Activated naive CD8-positive, alpha-beta T cell treated with anti-CD3 and anti-CD28 coated beads for 36 hours (primary cell): ENCODE results near the gene ATP6V1A. TPM values are rescaled to one million over a fixed set of nuclear protein-coding genes. Genes with fewer than 3 reads are reported as not detected.
"Not testable (repeated sequence)": the region's sequence is repeated elsewhere in the genome, so short reads cannot be mapped to it uniquely, and the experiment has no call there.

Source experiments
- DNase-seq: peaks from one replicate; pipeline ENCODE4 v3.0.0; 2021
- H3K27ac Mint-ChIP-seq: one replicate; pipeline ENCODE4 v1.8.0; 2022; ENCODE audit warnings: mild to moderate bottlenecking, moderate library complexity, mixed read lengths
- H3K27me3 Mint-ChIP-seq: one replicate; pipeline ENCODE4 v1.8.0; 2022; ENCODE audit warnings: mild to moderate bottlenecking, mixed read lengths
- H3K36me3 Mint-ChIP-seq: one replicate; pipeline ENCODE4 v1.8.0; 2021; ENCODE audit warnings: mild to moderate bottlenecking, mixed read lengths
- H3K4me1 Mint-ChIP-seq: one replicate; pipeline ENCODE4 v1.8.0; 2021; ENCODE audit warnings: mixed read lengths
- H3K4me3 Mint-ChIP-seq: one replicate; pipeline ENCODE4 v1.8.0; 2022; ENCODE audit warnings: mild to moderate bottlenecking, moderate library complexity, mixed read lengths
- H3K9me3 Mint-ChIP-seq: one replicate; pipeline ENCODE4 v1.8.0; 2022; ENCODE audit warnings: mixed read lengths
- total RNA-seq, 2 experiments: library from RNA; stranded (reverse); gene quantifications; one replicate each; pipeline ENCODE4 v1.2.3, GENCODE V29; 2021

ATP6V1A gene
- total RNA-seq, 2 experiments from 2014 or later = 50.1 to 57.1 TPM

DNA sequence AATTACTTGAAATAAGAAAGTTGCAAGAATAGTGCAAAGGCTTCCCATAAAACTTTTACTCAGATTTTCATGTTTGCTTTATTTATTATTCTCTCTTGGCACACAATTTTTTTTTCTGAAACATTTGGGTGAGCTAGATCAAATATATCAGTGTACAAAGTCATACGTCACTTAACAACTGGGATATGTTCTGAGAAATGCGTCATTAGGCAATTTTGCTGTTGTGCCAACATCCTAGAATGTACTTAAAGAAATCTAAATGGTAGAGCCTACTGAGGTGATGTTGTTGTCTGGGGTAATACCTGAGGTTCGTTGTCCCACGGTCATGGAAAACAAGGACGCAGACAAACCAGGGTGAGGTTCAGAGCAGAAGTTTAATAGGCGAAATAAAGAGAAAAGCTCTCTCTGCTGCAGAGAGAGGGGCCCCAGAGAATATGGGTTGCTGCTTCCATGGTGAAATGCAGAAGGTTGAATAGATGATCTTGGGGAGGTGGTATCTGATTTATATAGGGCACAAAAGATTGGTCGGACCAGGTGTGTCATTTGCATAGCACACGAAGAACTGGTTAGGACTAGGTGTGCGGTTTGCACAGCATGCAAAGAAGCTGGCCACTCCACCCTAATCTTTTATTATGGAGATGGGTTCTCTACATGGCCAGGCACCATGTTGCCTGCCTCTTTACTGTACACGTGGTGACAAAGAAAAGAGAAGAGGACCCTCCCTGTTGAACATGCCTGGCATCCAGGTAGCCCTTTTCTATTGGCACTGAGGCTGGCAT lies 82.9 kb downstream of the ATP6V1A start:
- no peak overlapping the region for H3K4me3 Mint-ChIP-seq
- H3K36me3 Mint-ChIP-seq = peaks cover 5% of the 10 kb centered on the region
- no peaks in the 10 kb centered on the region for H3K27me3 Mint-ChIP-seq
- no peak for DNase-seq
- no peak overlapping the region for H3K27ac Mint-ChIP-seq
- peaks cover 8% of the 10 kb centered on the region for H3K4me1 Mint-ChIP-seq
- peaks cover 6% of the 10 kb centered on the region for H3K9me3 Mint-ChIP-seq

DNA sequence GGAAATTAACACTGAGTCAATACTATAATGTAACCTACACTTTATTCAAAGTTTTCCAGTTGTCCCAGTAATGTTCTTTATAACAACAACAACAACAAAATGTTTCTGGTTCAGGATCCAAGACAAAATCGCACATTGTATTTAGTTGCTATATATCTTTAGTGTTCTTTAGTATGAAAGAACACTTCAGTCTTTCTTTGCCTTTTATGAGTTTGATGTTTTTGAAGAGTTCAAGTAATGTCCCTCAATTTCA lies 84.2 kb downstream of the ATP6V1A start:
- H3K27ac Mint-ChIP-seq = no peak overlapping the region
- peaks cover 5% of the 10 kb centered on the region for H3K36me3 Mint-ChIP-seq
- H3K4me1 Mint-ChIP-seq = peaks cover 8% of the 10 kb centered on the region
- H3K27me3 Mint-ChIP-seq = no peaks in the 10 kb centered on the region
- H3K9me3 Mint-ChIP-seq = peaks cover 6% of the 10 kb centered on the region
- no peak overlapping the region for H3K4me3 Mint-ChIP-seq
- no peak for DNase-seq

DNA sequence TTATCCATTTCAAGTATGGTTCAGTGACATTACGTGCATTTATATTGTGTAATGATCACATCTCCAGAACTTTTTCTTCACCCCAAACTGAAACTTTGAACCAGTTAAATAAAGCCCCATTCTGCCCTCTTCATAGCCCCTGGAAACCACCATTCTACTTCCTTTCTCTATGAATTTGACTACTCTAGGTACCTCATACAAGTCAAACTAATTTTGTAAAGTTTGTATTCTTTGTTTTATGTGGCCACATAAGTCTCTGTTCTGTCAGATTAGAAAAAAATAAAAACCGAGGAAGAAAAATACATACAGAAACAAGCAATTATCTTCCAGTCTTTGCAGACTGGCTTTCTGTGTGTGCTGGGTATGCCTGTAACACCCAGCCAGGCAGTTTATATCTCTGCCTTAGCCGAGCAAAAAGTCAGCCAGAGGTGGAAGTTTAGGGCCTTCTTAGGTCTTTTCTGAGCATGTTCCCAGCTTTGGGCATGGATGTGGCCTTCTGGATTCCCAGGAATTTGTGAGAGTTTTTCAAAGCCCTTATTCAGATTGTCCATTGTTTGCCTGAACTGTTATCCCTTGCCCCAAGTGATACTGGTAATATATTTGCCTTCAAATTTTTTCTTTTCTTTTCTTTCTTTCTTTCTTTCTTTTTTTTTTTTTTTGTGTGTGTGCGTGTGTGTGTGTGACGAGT lies 85.8 kb downstream of the ATP6V1A start:
- Mint-ChIP-seq H3K27me3 (no peaks in the 10 kb centered on the region), H3K27ac (no peak overlapping the region), H3K4me1 (peaks cover 8% of the 10 kb centered on the region), H3K9me3 (peaks cover 6% of the 10 kb centered on the region), H3K4me3 (no peak overlapping the region), H3K36me3 (peaks cover 5% of the 10 kb centered on the region)
- DNase-seq = no peak

DNA sequence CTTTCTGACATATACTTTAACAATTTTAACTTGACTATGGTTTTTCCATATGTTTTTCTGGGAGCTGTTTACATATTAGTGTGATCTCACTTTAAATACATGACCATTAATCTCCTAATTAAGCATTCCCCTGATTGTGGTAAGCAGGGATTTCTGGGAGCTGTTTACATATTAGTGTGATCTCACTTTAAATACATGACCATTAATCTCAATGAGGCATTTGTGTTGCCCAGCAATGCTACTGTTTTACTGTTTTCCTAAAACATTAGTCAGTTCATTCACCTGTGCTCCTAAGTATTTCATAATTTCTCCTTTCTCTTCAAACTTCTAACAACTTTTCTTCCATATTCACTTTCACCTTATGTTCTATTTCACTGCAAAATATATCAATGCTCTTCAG lies 88.1 kb downstream of the ATP6V1A start:
- no peak overlapping the region for H3K27ac Mint-ChIP-seq
- H3K36me3 Mint-ChIP-seq = peaks cover 5% of the 10 kb centered on the region
- H3K4me1 Mint-ChIP-seq = peaks cover 15% of the 10 kb centered on the region
- H3K4me3 Mint-ChIP-seq = no peak overlapping the region
- DNase-seq = no peak
- H3K27me3 Mint-ChIP-seq = no peaks in the 10 kb centered on the region
- H3K9me3 Mint-ChIP-seq = peaks cover 6% of the 10 kb centered on the region

DNA sequence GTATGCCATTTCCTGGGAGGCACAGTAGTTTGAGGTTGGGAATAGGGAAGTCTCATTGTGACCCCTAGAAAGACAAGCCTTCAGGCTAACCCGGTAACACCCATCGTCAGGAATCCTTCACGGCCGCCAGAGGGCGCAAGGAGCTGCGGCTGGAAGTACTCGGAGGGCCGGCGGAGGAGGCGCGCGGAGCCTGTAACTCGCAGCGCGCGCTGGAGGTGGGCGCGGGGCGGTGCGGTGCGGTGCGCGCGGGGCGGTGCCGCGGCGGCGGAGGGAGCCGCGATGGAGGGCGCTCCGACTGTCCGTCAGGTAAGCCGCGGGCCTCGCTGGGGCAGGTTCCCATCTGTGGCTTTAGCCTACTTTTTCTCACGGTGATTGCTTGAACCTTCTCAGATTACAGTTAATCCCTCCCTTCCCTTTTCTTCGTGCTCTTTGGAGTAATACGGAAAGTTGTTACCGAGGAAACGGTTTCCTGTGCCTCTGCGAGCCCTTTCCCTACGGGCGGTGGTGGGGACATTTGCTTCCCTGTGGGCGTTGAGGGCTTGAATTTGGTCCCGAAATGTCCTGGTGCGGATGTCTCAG lies 91.9 kb downstream of the ATP6V1A start, which contains the start of gene GRAMD1C:
TSS of gene GRAMD1C (plus strand) at position 158 of the 579 bp plus-strand sequence. CDS start at position 280, 122 bp downstream.
- H3K4me3 Mint-ChIP-seq = peak within 1 kb of the TSS; percentile 70
- H3K36me3 Mint-ChIP-seq = no peaks in the 10 kb centered on the region
- peaks cover 7% of the 10 kb centered on the region for H3K4me1 Mint-ChIP-seq
- DNase-seq = peak; percentile 87
- no peaks in the 10 kb centered on the region for H3K27me3 Mint-ChIP-seq
- H3K27ac Mint-ChIP-seq = no peak within 1 kb of the TSS
- no peaks in the 10 kb centered on the region for H3K9me3 Mint-ChIP-seq

DNA sequence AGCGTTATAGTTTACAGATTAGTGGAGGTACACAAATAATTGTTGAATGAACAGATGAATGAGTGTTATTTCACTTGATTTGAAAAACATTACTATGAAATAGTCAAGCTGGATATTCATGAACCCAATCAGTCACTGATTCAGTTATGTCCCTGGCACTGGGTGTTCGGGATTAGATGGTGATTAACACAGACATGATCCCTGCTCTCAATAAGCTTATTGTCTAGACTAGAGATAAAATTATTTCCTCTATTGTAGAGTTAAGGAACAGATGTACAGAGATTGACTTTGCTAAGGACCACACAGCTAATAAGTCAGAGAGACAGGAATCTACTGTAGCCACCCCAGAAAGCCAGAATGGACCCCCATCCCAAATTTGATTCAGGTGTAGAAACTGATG lies 92.7 kb downstream of the ATP6V1A start:
- H3K27ac Mint-ChIP-seq = no peak overlapping the region
- no peaks in the 10 kb centered on the region for H3K9me3 Mint-ChIP-seq
- H3K4me3 Mint-ChIP-seq = peak overlapping the region; percentile 13
- no peaks in the 10 kb centered on the region for H3K36me3 Mint-ChIP-seq
- DNase-seq = no peak
- H3K4me1 Mint-ChIP-seq = peaks cover 7% of the 10 kb centered on the region
- no peaks in the 10 kb centered on the region for H3K27me3 Mint-ChIP-seq

DNA sequence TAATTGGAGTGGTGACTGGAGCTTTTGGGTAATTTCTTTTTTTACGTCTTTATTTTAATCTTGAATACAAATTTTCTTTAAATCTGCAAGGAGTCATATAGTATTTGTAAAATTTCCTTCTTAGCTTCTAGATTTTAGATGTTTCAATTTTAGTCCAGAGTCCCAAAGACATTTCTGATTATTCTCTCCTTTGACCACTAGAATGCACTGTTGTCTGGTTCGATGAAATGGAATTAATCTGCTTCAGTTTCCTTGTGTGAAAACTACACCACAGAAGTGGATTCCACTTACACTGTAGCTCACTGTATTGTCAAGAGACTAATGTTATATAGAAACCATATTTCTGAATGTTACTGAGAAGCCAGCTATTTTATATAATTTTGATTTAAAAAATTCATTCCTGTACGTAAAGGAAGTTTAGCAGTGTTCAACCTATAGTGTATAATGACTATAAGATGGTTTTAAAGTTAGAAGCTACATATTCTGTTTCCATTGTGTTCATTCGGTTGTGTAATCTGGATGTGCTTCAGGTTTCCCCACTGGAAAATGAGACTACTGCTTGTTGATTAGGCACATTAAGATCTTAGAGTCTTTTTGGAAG lies 97.9 kb downstream of the ATP6V1A start:
- no peak for DNase-seq

DNA sequence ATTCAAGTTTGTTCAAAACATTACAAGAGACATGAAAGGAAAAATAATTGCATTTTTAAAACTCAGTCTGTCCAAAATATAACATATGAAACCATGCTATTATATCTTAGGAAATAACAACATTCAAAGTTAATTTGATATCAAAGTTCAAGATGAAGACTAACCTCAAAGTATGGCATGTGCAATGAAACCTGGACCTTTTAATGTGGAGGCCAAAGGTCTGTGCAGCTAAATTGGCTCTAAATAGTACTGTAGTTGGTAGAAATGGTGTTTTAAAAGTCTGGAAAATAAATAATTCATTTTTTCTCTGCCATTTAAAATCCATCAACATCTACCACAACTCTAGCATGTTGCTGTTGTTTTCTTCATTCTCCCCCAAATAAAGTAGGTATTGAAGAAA lies 100.4 kb downstream of the ATP6V1A start:
- H3K27ac Mint-ChIP-seq = no peak overlapping the region
- H3K9me3 Mint-ChIP-seq = no peaks in the 10 kb centered on the region
- H3K4me1 Mint-ChIP-seq = no peaks in the 10 kb centered on the region
- no peak overlapping the region for H3K4me3 Mint-ChIP-seq
- DNase-seq = no peak
- no peaks in the 10 kb centered on the region for H3K27me3 Mint-ChIP-seq
- H3K36me3 Mint-ChIP-seq = no peaks in the 10 kb centered on the region

More for the DNA sequence above, 97.9 kb downstream of the ATP6V1A start:
- H3K27me3 Mint-ChIP-seq = no peaks in the 10 kb centered on the region
- no peaks in the 10 kb centered on the region for H3K4me1 Mint-ChIP-seq
- H3K36me3 Mint-ChIP-seq = no peaks in the 10 kb centered on the region
- H3K4me3 Mint-ChIP-seq = no peak overlapping the region
- no peaks in the 10 kb centered on the region for H3K9me3 Mint-ChIP-seq
- no peak overlapping the region for H3K27ac Mint-ChIP-seq

DNA sequence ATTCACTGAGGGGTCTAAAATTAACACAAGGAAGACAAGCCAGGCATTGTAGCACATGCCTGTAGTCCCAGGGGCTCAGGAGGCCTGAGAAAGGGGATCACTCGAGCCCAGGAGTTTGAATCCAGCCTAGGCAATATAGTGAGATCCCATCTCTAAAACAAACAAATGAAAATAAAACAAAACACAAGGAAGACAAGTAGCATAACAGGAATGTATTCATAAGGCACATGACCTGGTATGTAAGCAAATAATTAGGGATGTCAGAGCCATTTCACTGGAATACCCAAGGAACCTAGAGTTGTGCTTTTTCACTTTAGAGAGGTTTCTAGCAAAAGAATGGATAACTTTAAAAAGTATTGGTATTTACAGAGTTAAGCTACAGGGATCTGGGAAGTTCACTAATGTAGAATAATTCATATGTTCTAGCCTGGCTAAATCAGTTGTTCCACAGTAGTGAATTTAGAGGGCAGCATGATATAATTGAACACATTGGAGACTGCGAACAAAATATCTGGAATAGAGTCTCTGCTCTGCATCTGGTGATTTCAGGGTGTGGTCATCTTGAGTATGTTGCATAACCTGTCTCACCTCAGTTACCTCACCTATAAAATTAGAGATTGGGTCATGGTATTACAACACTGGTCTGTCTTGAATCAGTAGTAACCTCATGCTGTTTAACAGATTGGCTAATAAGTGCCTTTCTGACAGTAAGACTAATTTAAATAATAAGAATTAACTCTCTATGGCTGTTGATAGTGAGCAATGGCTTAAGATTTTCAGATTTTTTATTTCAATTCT lies 101.0 kb downstream of the ATP6V1A start:
- no peaks in the 10 kb centered on the region for H3K36me3 Mint-ChIP-seq
- no peaks in the 10 kb centered on the region for H3K27me3 Mint-ChIP-seq
- DNase-seq = no peak
- H3K4me3 Mint-ChIP-seq = no peak overlapping the region
- no peaks in the 10 kb centered on the region for H3K4me1 Mint-ChIP-seq
- H3K27ac Mint-ChIP-seq = no peak overlapping the region
- H3K9me3 Mint-ChIP-seq = no peaks in the 10 kb centered on the region

DNA sequence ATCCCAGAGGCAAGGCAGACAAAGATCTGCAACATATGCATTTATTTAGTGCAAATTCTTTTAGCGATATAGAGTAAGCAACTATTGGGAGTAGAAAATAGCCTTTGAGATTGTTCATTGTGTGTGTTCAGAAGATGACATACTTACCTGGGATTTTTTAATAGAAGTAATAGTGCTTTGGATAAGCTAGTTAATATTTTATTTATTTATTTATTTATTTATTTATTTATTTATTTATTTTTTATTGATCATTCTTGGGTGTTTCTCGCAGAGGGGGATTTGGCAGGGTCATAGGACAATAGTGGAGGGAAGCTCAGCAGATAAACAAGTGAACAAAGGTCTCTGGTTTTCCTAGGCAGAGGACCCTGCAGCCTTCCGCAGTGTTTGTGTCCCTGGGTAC lies 102.2 kb downstream of the ATP6V1A start:
- not testable (repeated sequence) for H3K27me3 Mint-ChIP-seq, H3K4me1 Mint-ChIP-seq, H3K4me3 Mint-ChIP-seq, H3K36me3 Mint-ChIP-seq, DNase-seq, H3K9me3 Mint-ChIP-seq, H3K27ac Mint-ChIP-seq

DNA sequence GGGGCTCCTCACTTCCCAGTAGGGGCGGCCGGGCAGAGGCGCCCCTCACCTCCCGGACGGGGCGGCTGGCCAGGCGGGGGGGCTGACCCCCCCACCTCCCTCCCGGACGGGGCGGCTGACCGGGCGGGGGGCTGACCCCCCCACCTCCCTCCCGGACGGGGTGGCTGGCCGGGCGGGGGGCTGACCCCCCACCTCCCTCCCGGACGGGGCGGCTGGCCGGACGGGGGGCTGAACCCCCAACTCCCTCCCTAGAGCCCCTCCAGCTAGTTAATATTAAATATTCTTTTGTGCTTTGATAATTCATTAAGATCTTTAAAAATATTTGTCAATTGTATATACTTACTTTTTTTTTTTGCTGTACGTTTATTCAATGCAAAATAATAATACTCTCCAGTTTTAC lies 103.0 kb downstream of the ATP6V1A start:
- not testable (repeated sequence) for H3K4me3 Mint-ChIP-seq, H3K27me3 Mint-ChIP-seq, DNase-seq, H3K9me3 Mint-ChIP-seq, H3K36me3 Mint-ChIP-seq, H3K4me1 Mint-ChIP-seq, H3K27ac Mint-ChIP-seq

DNA sequence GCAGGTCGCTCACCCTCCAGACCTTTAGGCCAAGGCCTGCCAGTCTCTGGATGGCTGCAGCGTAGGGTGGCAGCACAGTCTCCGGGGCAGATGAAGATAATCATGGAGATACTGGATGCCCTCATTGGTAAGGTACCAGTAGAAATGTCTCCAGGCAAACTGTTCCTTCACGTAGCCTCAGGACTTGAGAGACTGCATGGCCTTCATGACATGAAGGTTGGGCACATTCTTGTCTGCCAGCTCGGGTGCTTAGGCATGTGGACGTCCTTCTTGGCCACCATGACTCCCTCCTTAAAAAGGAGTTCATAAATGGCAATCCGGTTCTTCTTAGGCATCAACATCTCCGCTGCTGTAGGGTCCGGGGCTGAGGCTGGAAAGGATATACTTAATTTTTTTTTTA lies 103.6 kb downstream of the ATP6V1A start:
- not testable (repeated sequence) for H3K9me3 Mint-ChIP-seq, DNase-seq, H3K4me3 Mint-ChIP-seq, H3K36me3 Mint-ChIP-seq, H3K4me1 Mint-ChIP-seq, H3K27ac Mint-ChIP-seq, H3K27me3 Mint-ChIP-seq

DNA sequence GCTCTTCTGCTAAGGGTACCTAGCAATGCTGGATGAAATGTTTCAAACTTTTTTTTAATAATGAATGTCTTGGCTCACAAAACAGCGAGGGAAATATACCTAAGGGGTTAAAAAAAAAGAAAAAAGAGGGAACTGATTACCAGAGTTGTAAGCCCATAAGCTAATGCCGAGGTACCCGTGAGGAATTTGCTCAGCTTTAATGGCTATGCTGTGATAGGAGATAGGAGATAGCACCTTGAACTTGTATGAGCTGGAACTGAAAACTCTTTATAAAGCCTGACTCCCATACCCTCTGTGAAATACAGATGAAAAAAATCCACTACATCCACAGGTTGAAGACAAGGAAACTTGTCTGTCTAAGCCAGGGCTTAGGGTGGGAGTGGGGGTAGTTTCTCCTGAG lies 105.7 kb downstream of the ATP6V1A start:
- no peak overlapping the region for H3K4me3 Mint-ChIP-seq
- no peak overlapping the region for H3K27ac Mint-ChIP-seq
- H3K4me1 Mint-ChIP-seq = no peaks in the 10 kb centered on the region
- no peak for DNase-seq
- H3K9me3 Mint-ChIP-seq = no peaks in the 10 kb centered on the region
- H3K27me3 Mint-ChIP-seq = no peaks in the 10 kb centered on the region
- H3K36me3 Mint-ChIP-seq = no peaks in the 10 kb centered on the region
